Measurements from ENCODE around the gene USP34.
"Not testable (repeated sequence)": the region's sequence is repeated elsewhere in the genome, so short reads cannot be mapped to it uniquely, and the experiment has no call there.

The USP34 gene

DNA sequence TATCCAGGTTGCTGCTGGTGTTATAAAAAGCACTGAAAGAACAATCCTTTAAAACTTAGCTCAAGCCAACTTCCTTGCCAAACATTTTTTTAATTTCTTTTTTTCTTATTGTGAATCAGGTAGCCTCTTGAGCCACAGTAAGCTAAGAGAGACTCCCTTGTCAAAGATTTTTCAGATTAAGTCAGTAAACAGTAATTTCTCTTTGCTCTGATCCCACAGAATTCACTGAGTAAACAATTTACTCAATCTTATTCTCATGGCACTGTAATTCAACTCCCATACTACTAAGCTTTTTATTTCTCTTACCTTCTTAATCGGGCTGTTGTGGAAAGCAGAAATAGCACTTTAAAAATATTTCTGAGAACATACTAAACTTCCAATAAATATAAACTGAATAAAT lies 226.2 kb downstream of the USP34 start:
- no peak for DNase-seq

GRCh38 chr2:61241266-61241665 lies 229.6 kb downstream of the USP34 start:
- no peak for DNase-seq

DNA sequence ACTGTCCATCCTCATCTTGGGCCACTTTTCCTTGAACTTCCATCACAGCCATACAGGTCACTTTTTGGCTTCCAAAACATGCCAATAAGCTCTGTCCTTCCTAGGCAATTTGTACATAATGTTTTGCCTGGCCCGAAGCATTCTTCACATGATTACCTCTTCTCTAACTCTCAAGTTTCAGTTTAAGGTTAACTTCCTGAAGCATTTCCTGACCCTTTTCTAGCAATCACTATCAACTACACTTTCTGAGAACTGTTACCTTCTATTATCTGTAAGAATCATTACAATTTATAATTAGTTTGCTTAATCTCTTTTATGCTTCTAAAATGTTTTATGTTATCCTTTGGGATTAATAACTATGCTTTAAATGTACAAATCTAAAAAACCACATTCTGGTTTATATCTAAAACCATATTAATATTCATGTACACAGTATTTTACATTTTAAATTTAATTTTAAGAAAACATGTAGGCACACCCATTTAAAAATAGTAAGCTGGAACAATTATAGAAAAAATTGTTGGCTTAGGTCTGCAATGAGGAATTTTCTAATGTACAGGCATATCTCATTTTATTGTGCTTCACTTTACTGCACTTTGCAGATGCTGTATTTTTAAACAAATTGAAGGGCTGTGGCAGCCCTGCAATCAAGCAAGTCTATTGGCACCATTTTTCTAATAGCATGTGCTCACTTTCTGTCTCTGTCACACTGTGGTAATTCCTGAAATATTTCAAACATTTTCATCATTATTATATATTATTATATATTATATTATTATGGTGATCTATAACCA lies 232.5 kb downstream of the USP34 start:
- no peak for DNase-seq

DNA sequence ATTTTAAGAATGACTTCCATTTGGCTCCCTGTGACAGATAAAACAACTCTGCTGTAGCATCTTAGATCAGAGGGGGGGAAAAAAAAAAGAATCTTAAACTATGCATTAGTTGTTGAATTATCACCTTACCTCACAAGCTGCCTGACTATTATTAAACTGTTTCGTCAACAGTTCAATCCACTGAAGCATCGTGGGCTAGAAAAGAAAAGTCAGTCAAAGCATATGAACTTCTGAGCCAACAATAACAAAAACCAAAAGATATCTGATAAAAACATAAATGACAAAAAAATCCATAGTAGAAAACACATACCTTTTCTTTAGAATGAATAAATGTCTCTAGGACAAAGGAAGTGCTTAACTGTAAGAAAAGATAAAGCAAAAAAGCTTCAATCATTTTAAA lies 235.2 kb downstream of the USP34 start:
- no peak for DNase-seq

- peak; percentile 31 for DNase-seq
Observed at GRCh38 chr2:61233581-61233980, 237.3 kb downstream of the USP34 start.

DNA sequence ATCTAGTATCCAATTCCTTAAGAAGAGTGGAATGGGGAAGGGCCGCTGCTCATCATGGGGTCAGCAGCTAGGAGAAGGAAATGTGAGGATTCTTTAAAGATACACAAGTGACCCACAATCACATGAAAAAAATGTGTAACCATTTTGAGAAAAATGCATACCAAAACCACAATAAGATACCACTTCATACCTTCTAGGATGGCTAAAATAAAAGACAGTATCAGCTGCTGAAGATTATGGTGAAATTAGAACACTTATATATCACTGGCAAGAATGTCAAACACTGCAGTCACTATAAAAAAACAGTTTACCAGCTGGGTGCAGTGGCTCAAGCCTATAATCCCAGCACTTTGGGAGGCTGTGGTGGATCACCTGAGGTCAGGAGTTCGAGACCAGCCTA lies 241.0 kb downstream of the USP34 start:
- DNase-seq = no peak

- no peak for DNase-seq
Observed at GRCh38 chr2:61222567-61222966, 248.3 kb downstream of the USP34 start.

DNA sequence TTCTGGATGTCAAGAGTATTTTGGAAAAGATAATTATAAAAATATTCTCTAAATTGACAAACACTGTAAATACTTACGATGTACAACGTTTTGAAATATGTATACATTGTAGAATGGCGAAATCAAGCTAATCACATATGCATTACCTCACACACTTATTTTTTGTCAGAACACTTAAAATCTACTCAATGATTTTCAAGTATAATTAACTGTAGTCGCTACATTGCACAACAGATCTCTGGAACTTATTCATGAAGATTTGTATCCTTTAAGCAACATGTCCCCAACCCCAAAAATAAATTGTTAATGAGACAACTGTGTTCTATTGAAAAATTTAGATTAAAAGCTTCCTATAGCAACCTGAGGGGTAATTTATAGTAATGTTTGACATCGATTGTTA lies 249.1 kb downstream of the USP34 start:
- DNase-seq = no peak

DNA sequence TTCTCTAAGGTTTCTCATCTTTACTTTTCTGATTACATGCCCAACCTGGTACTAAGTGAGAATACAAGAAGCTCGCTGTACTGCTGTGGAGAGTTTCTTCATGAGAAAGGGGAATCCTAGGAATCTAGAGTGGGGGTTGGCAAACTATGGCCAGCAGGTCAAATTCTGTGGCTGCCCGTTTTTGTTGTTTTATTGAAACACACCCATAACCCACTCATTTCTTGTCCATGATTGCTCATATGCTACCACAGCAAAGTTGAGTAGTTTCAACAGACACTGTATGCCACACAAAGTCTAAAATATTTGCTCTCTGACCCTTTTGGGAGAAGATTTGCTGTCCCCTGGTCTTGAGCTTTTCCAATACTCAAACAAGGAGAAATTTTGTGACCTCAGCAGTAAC lies 250.1 kb downstream of the USP34 start:
- no peak for DNase-seq

DNA sequence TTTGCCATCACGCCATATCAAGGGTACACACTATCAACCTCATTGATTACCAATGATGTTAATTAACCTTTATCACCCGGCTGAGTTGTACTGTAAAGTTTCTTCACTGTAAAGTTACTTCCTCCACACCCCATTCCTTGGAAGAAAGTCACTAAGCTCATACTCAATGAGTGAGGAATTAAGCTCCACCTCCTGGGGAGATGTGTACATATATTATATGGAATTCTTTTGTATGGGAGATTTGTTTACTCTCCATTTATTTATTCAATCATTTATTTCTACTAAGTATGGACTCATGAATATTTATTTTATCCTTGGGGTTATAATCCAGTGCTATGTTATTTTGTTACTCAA lies 252.1 kb downstream of the USP34 start:
- no peak for DNase-seq

DNA sequence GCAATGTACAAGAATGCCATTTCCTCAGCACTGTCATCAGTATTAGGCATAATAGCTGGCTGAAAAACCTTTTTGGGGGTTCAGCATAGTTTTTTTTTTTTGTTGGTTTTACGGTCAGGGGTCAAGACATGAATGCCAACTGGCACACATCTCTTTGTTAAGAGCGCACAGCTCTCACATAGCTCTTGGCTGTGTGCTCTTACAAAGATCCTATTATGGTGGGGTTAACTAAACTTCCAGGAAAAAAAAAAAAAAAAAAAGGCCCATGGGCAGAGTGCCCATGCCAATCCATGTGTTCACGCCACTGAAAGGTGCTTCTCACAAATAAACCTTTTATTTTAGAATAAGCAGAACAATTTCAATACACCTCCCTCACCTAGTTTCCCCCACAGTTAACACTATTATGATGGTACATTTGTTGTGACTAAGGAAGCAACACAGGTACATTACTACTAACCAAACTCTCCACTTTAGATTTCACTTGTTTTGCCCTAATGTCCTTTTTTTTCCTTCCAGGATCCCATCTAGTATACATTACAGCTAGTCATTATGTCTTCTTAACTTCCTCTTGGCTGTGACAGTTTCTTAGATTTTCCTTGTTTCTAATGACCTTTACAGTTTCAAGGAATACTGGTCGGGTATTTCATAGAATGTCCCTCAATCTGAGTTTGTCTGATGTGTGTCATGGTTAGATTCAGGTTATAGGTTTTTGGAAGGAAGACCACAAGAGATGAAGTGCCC lies 252.6 kb downstream of the USP34 start:
- DNase-seq = no peak

GRCh38 chr2:61214171-61214570 lies 256.7 kb downstream of the USP34 start:
- no peak for DNase-seq

GRCh38 chr2:61210332-61210981 lies 260.4 kb downstream of the USP34 start:
- no peak for DNase-seq

- no peak for DNase-seq
Observed at GRCh38 chr2:61205132-61205531, 265.8 kb downstream of the USP34 start.

DNA sequence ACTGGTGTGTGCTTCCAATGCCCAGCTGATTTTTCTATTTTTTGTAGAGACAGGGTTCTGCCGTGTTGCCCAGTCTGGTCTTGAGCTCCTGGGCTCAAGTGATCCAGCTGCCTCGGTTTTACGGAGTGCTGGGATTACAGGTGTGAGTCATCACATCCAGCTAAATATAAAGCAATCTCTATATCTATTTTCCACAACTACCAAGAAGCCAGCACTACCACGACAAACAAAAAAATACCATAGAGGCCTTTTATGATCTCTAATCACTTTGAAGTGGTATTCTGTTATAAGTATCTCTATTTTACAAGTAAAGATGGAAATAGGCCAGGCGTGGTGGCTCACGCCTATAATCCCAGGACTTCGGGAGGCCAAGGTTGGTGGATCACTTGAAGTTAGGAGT lies 274.2 kb downstream of the USP34 start:
- DNase-seq = no peak

DNA sequence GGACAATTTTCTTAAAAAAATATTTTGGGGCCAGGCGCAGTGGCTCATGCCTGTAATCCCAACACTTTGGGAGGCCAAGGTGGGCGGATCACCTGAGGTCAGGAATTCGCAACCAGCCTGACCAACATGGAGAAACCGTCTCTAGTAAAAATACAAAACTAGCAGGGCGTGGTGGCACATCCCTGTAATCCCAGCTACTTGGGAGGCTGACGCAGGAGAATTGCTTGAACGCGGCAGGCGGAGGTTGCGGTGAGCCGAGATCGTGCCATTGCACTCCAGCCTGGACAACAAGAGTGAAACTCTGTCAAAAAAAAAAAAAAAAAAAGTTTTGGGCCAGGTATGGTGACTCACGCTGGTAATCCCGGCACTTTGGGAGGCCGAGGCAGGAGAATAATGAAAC lies 276.2 kb downstream of the USP34 start:
- not testable (repeated sequence) for DNase-seq

DNA sequence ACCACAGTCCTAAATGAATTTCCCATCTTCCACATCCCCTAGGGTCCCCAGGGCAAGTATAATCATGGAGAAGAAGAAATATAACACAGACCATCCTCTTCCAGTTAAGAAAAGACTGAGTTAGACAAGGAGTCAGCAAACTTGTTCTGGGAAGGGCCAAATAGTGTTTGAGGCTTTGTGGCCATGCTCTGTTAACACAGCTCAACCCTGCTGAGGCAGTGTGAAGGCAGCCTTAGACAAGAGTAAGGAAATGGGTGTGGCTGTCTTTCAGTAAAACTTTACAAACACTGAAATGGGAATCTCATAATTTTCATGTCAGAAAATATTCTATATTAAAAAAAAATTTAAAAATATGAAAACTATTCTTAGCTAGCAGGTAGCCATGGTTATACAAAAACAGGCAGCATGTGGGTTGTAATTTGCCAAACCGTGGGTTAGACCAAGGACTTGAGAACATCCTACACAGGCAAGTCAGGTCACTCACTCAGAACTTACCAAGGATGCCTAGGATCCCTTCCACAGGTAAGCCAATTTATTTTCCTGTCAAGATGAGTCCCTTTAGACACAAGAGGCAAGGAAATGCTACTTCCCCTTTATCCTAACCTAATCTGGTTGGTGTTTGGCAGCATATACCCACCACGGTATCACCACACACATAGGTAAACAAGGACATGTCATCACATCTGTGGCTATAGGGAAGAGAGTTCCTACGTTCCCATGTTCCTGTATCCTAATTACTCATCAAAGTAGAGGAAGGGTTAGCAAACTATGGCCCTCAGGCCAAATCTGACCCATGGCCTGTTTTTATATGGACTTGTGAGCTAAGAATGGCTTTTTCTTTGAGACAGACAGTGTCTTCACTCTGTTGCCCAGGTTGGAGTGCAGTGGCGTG lies 277.0 kb downstream of the USP34 start:
- no peak for DNase-seq

- no peak for DNase-seq
Observed at GRCh38 chr2:61187085-61187484, 283.8 kb downstream of the USP34 start.

DNA sequence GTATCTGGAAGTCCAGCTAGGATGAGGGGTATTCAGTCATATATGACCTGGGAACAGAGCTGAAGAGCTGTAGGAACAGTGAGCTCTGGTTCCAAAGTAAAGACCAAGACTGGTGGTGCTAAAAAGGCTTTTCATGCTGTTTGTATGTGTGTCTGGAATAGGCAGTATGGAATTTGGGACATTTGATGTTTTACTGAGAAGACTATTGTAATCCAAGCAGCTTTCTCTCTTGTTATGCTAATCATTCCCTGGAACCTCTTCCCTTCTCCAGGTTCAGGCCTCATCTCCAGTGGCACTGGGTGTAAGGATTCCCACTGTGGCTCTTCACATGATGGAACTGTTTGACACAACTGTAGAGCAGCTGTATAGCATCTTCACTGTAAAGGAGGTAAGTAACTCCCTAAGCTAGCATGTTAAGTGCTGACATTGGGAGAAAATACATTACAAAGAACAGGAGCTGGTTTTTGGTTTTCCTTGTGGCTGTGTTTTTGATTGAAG lies 285.6 kb downstream of the USP34 start:
- DNase-seq = no peak

DNA sequence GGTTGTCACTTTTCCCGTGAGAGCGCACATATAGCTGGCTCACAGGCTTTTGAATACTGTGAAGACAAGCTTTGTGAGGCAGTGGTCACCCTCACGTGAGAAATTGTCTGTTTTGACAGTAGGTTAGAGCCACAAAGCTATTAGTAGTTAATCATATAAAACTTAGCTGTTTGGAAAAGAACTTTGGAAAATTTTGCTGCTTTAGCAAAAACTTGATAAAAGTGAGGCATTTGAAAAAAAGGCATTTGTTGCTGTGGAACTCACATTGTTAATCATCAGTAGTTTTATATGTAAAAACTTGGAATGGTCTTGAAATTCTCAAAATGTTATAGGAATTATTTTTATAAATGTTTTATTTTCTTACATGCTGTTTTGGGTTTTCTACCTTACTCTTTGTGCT lies 286.6 kb downstream of the USP34 start:
- no peak for DNase-seq

GRCh38 chr2:61183795-61184194 lies 287.1 kb downstream of the USP34 start:
- DNase-seq = no peak

GRCh38 chr2:61182059-61182383 lies 288.9 kb downstream of the USP34 start:
- no peak for DNase-seq

Data from stimulated activated CD4-positive, alpha-beta T cell treated with anti-CD3 and anti-CD28 coated beads, Interleukin-1b, Interleukin-23, amount 100 ng/mL, for 48 hours (primary cell).